ENCODE results near the gene CYFIP1.

The CYFIP1 gene

DNA sequence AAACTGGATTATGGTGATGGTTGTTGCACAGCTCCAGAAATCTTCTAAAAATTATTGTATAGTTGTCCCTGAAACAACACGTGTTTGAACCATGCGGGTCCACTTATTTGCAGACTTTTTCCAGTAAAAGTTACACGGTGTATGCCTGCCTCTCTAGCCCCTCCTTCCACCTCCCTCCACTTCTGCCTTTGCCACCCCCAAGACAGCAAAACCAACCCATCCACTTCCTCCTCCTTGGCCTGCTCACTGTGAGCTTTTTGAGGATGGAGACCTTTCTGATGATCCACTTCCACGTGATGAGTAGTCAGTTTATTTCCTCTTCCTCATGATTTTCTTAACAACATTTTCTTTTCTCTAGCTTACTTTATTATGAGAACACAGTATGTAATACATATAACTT lies 5.4 kb downstream of the CYFIP1 start:
- Histone ChIP-seq H3K27ac (no peak overlapping the region), H3K9me3 (no peaks in the 10 kb centered on the region), H3K27me3 (no peaks in the 10 kb centered on the region), H3K4me3 (no peak overlapping the region), H3K36me3 (no peaks in the 10 kb centered on the region), H3K4me1 (peaks cover 0 to 30% (median 14%) of the 10 kb centered on the region in 4 donors)
- intact Hi-C loops (cut with DNase I; ENCODE audit: low total_unique reads), result loop anchor here (10.0 kb wide), 1 partner anchor 140 kb away; the partner anchor contains the start of gene NIPA2
- no peak for DNase-seq
- TF ChIP-seq, protein P1, sequence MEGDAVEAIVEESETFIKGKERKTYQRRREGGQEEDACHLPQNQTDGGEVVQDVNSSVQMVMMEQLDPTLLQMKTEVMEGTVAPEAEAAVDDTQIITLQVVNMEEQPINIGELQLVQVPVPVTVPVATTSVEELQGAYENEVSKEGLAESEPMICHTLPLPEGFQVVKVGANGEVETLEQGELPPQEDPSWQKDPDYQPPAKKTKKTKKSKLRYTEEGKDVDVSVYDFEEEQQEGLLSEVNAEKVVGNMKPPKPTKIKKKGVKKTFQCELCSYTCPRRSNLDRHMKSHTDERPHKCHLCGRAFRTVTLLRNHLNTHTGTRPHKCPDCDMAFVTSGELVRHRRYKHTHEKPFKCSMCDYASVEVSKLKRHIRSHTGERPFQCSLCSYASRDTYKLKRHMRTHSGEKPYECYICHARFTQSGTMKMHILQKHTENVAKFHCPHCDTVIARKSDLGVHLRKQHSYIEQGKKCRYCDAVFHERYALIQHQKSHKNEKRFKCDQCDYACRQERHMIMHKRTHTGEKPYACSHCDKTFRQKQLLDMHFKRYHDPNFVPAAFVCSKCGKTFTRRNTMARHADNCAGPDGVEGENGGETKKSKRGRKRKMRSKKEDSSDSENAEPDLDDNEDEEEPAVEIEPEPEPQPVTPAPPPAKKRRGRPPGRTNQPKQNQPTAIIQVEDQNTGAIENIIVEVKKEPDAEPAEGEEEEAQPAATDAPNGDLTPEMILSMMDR (IDR thresholded peaks at IDR 0.05), result no peak

DNA sequence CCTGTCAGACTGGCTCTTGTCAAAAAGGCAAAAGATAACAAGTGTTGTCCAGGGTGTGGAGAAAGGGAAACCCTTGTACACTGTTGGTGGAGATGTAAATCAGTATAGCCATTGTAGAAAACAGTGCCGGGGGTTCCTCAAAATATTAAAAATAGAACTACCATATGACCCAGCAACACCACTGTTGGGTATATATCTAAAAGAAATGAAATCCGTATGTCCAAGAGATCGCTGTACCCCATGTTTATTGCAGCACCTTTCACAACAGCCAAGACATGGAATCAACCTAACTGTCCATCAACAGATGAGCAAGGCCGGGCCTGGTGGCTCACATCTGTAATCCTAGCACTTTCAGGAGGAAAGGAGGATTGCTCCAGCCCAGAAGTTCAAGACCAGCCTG lies 6.2 kb downstream of the CYFIP1 start:
- H3K36me3 ChIP-seq, result no peaks in the 10 kb centered on the region
- no peaks in the 10 kb centered on the region for H3K9me3 ChIP-seq
- H3K4me1 ChIP-seq, result peaks cover 0 to 35% (median 12%) of the 10 kb centered on the region in 4 donors
- intact Hi-C loops (cut with DNase I; ENCODE audit: low total_unique reads), result loop anchor here (10.0 kb wide), 1 partner anchor 139 kb away; the partner anchor contains the start of gene NIPA2
- TF ChIP-seq, protein P1 (IDR thresholded peaks at IDR 0.05), result no peak
- no peaks in the 10 kb centered on the region for H3K27me3 ChIP-seq
- H3K4me3 ChIP-seq, result no peak overlapping the region
- no peak overlapping the region for H3K27ac ChIP-seq
- DNase-seq, result no peak

DNA sequence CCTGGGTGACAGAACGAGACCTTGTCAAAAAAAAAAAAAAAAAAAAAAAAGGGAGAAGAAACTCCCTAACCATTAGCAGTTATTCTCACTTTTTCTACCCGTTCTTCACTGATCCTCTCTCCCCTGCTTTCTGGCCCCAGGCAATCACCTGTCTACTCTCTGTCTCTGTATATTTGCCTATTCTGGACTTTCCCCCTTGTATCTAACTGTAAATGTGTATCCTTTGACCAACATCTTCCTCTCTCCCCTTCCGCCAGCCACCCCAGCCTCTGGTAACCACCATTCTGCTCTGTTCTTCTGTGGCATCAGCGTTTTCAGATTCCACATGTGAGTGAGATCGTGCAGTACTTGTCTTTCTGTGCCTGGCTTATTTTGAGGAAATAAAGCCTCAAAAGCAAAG lies 6.9 kb downstream of the CYFIP1 start:
- peaks cover 3 to 35% (median 12%) of the 10 kb centered on the region in 4 donors for H3K4me1 ChIP-seq

DNA sequence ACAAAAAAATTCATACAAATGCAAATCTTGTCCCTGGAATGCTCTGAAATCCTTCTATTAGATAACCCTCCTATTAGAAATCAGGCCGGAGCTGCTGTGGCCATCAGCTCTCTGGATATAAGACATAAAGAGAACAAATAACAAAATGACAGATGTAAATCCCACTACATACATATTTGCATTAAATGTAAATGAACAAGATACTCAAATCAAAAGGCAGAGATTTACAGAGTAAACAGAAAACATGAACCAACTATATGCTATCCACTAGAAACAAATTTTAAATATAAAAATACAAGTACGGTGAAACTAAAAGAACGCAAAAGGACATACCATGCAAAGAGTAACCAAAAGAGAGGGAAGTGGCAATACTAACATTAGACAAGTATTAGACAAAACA lies 10.7 kb downstream of the CYFIP1 start:
- peaks cover 0 to 8% (median 0%) of the 10 kb centered on the region in 3 donors for H3K36me3 ChIP-seq
- TF ChIP-seq, protein P1 (IDR thresholded peaks at IDR 0.05), result no peak
- H3K27ac ChIP-seq, result no peak overlapping the region
- H3K9me3 ChIP-seq, result no peaks in the 10 kb centered on the region
- H3K4me3 ChIP-seq, result no peak overlapping the region
- no peaks in the 10 kb centered on the region for H3K27me3 ChIP-seq
- DNase-seq, result no peak
- peaks cover 3 to 61% (median 29%) of the 10 kb centered on the region in 4 donors for H3K4me1 ChIP-seq
- intact Hi-C loops (cut with DNase I; ENCODE audit: low total_unique reads), result no loop called here

More for the DNA sequence above, 6.9 kb downstream of the CYFIP1 start:
- H3K9me3 ChIP-seq, result no peaks in the 10 kb centered on the region
- TF ChIP-seq, protein P1 (IDR thresholded peaks at IDR 0.05), result no peak
- H3K36me3 ChIP-seq, result no peaks in the 10 kb centered on the region
- no peak overlapping the region for H3K27ac ChIP-seq
- intact Hi-C loops (cut with DNase I; ENCODE audit: low total_unique reads), result loop anchor here (10.0 kb wide), 1 partner anchor 138 kb away; the partner anchor contains the start of gene NIPA2
- DNase-seq, result no peak
- H3K4me3 ChIP-seq, result no peak overlapping the region
- no peaks in the 10 kb centered on the region for H3K27me3 ChIP-seq

DNA sequence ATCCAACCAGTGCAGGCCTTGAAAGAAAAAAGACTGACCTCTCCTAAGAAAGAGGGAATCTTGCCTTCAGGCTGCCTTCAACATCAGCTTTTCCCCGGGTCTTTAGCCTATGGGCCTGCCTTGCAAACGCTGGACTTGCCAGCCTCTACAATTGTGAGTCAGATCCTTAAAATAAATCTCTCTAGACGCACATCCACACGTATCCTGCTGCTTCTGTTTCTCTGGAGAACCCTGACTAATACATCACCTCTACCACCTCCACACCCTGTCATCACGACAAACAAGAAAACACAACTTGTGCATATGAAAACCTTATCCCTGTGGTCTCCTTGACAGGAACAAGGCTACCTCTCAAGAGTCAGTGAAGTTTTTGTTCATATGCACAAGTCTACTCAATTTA lies 11.8 kb downstream of the CYFIP1 start:
- TF ChIP-seq, protein P1 (IDR thresholded peaks at IDR 0.05), result no peak
- Histone ChIP-seq H3K4me3 (no peak overlapping the region), H3K9me3 (no peaks in the 10 kb centered on the region), H3K27me3 (no peaks in the 10 kb centered on the region), H3K27ac (peak overlapping the region; percentile 66 to 70), H3K4me1 (peaks cover 3 to 65% (median 37%) of the 10 kb centered on the region in 4 donors), H3K36me3 (peaks cover 0 to 8% (median 0%) of the 10 kb centered on the region in 3 donors)
- peak in 1 of 2 donors; percentile 68 for DNase-seq
- intact Hi-C loops (cut with DNase I; ENCODE audit: low total_unique reads), result no loop called here
